SK-N-SH (cell line): ENCODE measurements around the gene KLHL18.

Source experiments
- ELF1 ChIP-seq: IDR thresholded peaks from 2 replicates; pipeline ENCODE4 v1.4.0; 2012
- EP300 ChIP-seq, 2 experiments: IDR thresholded peaks; 2 replicates each; pipeline versions ENCODE4 v1.4.0 to v1.6.1; 2012; ENCODE audit warnings: borderline replicate concordance in 1 of 2, low read depth in 1 of 2, low read length in 1 of 2
- EZH2phosphoT487 ChIP-seq: fragments of 200-600 bp; sonication (generic); IDR thresholded peaks from 2 replicates; pipeline ENCODE4 v1.6.1; 2017; ENCODE audit warnings: low read depth, mixed run types, mild to moderate bottlenecking, antibody characterized with exemption, moderate library complexity, borderline replicate concordance
- GABPA ChIP-seq: IDR thresholded peaks from 2 replicates; pipeline ENCODE4 v1.4.0; 2012; ENCODE audit warnings: low read depth, mild to moderate bottlenecking
- GATA2 ChIP-seq: sonication (generic); formaldehyde crosslinking; IDR thresholded peaks from 2 replicates; pipeline ENCODE4 v1.5.0; 2020; ENCODE audit warnings: mild to moderate bottlenecking, missing genetic modification reagents
- MXI1 ChIP-seq: IDR thresholded peaks from 2 replicates; pipeline ENCODE4 v1.6.1; 2012; ENCODE audit warnings: mild to moderate bottlenecking, low read depth, low read length, improper control_type of control experiment
- POLR2AphosphoS5 ChIP-seq: IDR thresholded peaks from 2 replicates; pipeline ENCODE4 v1.6.1; 2012; ENCODE audit warnings: low read depth, low read length
- RAD21 ChIP-seq: IDR thresholded peaks from 2 replicates; pipeline ENCODE4 v1.6.1; 2012; ENCODE audit warnings: mild to moderate bottlenecking, low read length
- RCOR1 ChIP-seq: fragments of 150-350 bp; IDR thresholded peaks from 2 replicates; pipeline ENCODE4 v1.6.1; 2017; ENCODE audit warnings: antibody characterized with exemption, low read length
- RXRA ChIP-seq: IDR thresholded peaks from 2 replicates; pipeline ENCODE4 v1.4.0; 2012; ENCODE audit warnings: low read depth, mild to moderate bottlenecking, borderline replicate concordance
- TF ChIP-seq, protein P1 (sequence below): fragments of 200-600 bp; sonication (generic); IDR thresholded peaks from 2 replicates; pipeline ENCODE4 v1.6.1; 2017; ENCODE audit warnings: antibody characterized with exemption, mild to moderate bottlenecking, moderate library complexity
- TF ChIP-seq, protein P2 (sequence below): IDR thresholded peaks from 2 replicates; pipeline ENCODE4 v1.4.0; 2012; ENCODE audit warnings: low read depth

DNA sequence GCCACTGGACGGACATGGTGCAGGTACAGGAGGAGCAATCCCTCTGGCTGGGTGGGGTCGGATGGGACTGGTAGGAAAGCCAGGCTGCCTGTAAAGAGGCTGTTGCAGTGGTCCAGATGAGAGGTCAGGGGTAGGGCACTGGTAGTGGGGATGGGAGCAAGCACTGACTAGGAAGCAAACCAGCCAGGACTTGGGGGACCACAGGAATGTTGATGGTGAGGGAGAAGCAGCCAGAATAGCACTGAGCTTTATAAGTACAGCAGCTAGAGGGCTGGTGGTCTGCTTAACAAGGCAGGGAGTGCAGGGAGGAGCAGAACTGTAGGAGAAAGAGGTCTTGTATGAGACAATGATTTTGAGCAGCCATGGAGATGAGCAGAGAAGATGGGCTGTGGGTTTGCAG is 59.4 kb downstream of the KLHL18 start:
- TF ChIP-seq RCOR1 (no peak), EP300 (IDR thresholded peaks at IDR 0.05; ENCODE audit: borderline replicate concordance in 1 of 2, low read depth in 1 of 2, low read length in 1 of 2) (no peak), EZH2phosphoT487 (no peak), GABPA (no peak), RAD21 (no peak), RXRA (no peak), MXI1 (no peak), GATA2 (no peak), ELF1 (no peak), POLR2AphosphoS5 (no peak)
- TF ChIP-seq, protein P1, sequence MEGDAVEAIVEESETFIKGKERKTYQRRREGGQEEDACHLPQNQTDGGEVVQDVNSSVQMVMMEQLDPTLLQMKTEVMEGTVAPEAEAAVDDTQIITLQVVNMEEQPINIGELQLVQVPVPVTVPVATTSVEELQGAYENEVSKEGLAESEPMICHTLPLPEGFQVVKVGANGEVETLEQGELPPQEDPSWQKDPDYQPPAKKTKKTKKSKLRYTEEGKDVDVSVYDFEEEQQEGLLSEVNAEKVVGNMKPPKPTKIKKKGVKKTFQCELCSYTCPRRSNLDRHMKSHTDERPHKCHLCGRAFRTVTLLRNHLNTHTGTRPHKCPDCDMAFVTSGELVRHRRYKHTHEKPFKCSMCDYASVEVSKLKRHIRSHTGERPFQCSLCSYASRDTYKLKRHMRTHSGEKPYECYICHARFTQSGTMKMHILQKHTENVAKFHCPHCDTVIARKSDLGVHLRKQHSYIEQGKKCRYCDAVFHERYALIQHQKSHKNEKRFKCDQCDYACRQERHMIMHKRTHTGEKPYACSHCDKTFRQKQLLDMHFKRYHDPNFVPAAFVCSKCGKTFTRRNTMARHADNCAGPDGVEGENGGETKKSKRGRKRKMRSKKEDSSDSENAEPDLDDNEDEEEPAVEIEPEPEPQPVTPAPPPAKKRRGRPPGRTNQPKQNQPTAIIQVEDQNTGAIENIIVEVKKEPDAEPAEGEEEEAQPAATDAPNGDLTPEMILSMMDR = no peak
- TF ChIP-seq, protein P2, sequence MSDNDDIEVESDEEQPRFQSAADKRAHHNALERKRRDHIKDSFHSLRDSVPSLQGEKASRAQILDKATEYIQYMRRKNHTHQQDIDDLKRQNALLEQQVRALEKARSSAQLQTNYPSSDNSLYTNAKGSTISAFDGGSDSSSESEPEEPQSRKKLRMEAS = no peak
